Caco-2 (cell line): ENCODE measurements around the gene PRKAG2. TPM values are rescaled to one million over a fixed set of nuclear protein-coding genes. Genes with fewer than 3 reads are reported as not detected.
A peak's percentile ranks its signal among the peaks of the same experiment; 100 is the strongest.
"Not testable (repeated sequence)": the region's sequence is repeated elsewhere in the genome, so short reads cannot be mapped to it uniquely, and the experiment has no call there.

Source experiments
- BruUV-seq: library from RNA; stranded (reverse); fragments of 400-500 nt; replicated peaks from 2 replicates; lab custom pipeline; 2021; lab: Mats Ljungman, UMichigan
- CTCF ChIA-PET: fragments of 300-600 bp; sonication (Branson Sonifier 250); formaldehyde crosslinking; loops from one replicate; lab custom pipeline; 2022; ENCODE audit warnings: antibody characterized with exemption; lab: Charles Lee
- POLR2A ChIA-PET: fragments of 300-600 bp; sonication (Branson Sonifier 250); formaldehyde crosslinking; loops from one replicate; lab custom pipeline; 2022; ENCODE audit warnings: antibody characterized with exemption; lab: Charles Lee
- DNase-seq, 2 experiments: peaks; one replicate each; pipeline versions ENCODE4 v3.0.0 to v3.0.0-alpha.2; 2020 to 2022
- H3K27me3 ChIP-seq: replicated peaks from 2 replicates; pipeline ENCODE4 v1.6.0; 2011; ENCODE audit warnings: low read length; ENCODE audit not compliant: control insufficient read depth, insufficient read depth
- H3K36me3 ChIP-seq: 2 replicates; pipeline ENCODE4 v1.5.1; 2011; ENCODE audit warnings: low read length; ENCODE audit not compliant: control insufficient read depth, insufficient read depth
- H3K4me1 ChIP-seq: fragments of 250-450 bp; sonication (Bioruptor Pico); 2 replicates; pipeline ENCODE4 v1.5.1; 2020; ENCODE audit warnings: mild to moderate bottlenecking
- H3K4me3 ChIP-seq: 2 replicates; pipeline ENCODE4 v1.5.1; 2011; ENCODE audit warnings: low read depth, mild to moderate bottlenecking, control low read depth, low read length
- H3K9me3 ChIP-seq: fragments of 250-450 bp; sonication (Bioruptor Pico); 2 replicates; pipeline ENCODE4 v1.5.1; 2020; ENCODE audit warnings: mild to moderate bottlenecking, moderate library complexity
- H3K27ac Mint-ChIP-seq: one replicate; pipeline ENCODE4 v1.8.0; 2022; ENCODE audit warnings: mixed read lengths; ENCODE audit not compliant: unreplicated experiment
- H3K27me3 Mint-ChIP-seq: one replicate; pipeline ENCODE4 v1.8.0; 2022; ENCODE audit warnings: mixed read lengths; ENCODE audit not compliant: insufficient read depth, unreplicated experiment
- H3K36me3 Mint-ChIP-seq: one replicate; pipeline ENCODE4 v1.8.0; 2022; ENCODE audit warnings: mild to moderate bottlenecking, mixed read lengths; ENCODE audit not compliant: insufficient read depth, unreplicated experiment
- H3K4me1 Mint-ChIP-seq: one replicate; pipeline ENCODE4 v1.8.0; 2022; ENCODE audit warnings: low read depth, mixed read lengths; ENCODE audit not compliant: unreplicated experiment
- H3K4me3 Mint-ChIP-seq: one replicate; pipeline ENCODE4 v1.8.0; 2022; ENCODE audit warnings: mild to moderate bottlenecking, moderate library complexity, mixed read lengths; ENCODE audit not compliant: unreplicated experiment
- H3K9me3 Mint-ChIP-seq: one replicate; pipeline ENCODE4 v1.8.0; 2022; ENCODE audit warnings: mixed read lengths; ENCODE audit not compliant: unreplicated experiment
- CTCF ChIP-seq, 2 experiments: fragments of 200-600 bp in 1 of 2; IDR thresholded peaks; 1 replicate in 1 of 2; 2 replicates in 1 of 2; pipeline versions ENCODE4 v1.5.1 to v1.8.0; 2011 to 2022; ENCODE audit warnings: antibody characterized with exemption in 1 of 2, control low read depth in 1 of 2, inconsistent platforms in 1 of 2, low read depth in 1 of 2, low read length in 1 of 2, mild to moderate bottlenecking in 1 of 2, moderate library complexity in 1 of 2; ENCODE audit not compliant: insufficient read depth in 1 of 2, severe bottlenecking in 1 of 2, unreplicated experiment in 1 of 2
- intact Hi-C: fragments of 100-400 bp; cut with micrococcal nuclease; formaldehyde crosslinking; loops from one replicate; pipeline ENCODE4 v1.10.0; 2022; ENCODE audit not compliant: unreplicated experiment
- total RNA-seq: library from RNA; stranded (reverse); gene quantifications from 2 replicates; pipeline ENCODE4 v1.2.3, GENCODE V29; 2022

The PRKAG2 gene
- total RNA-seq, 1 experiment from 2014 or later = 15.9 TPM

DNA sequence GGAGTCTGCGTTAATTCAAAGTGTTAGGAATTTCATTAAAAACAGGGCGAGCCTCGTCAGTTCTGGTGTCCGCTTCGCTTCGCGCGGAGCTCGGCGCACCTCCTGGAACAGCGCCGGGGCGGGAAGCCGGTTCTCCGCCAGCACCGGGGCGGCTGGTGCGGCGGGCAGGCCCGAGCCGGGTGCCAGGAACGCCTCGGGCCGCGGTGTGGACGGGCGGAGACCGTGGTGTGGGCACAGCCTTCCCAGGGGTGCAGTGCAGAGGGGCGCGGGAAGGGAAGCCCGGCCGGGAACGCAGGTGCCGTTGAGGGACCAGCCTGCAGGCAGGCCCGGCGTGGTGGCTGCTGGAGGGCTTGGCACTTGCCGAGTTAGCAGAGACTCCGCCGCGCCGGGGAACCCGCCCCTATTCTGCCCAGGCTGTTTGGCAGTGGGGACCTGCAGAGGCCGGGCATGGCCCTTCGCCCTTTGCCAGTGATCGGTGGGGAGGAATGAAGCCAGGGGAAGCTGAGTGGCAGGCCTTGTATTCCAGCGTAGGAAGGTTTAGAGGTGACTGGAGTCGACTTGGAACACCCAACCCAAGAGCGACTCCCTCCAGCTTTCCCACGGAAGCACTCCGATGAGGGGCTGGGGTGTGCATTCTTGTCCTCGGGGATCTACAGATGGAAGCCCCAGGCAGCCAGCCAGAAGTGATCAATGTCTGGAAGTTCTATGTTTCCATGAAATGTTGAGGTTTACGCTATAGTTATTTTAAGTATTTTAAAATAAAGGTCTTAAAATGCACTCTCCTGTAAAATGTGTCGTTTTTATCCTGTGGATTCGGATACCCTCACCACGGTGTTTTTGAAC is 356.3 kb downstream of the PRKAG2 start:
- no peak for TF ChIP-seq CTCF (IDR thresholded peaks at IDR 0.05; ENCODE audit: insufficient read depth in 1 of 2, low read depth in 1 of 2, low read length in 1 of 2, severe bottlenecking in 1 of 2, unreplicated experiment in 1 of 2)
- peaks cover 4% of the 10 kb centered on the region; the same call in 1 of the 2 replicates for H3K4me1 ChIP-seq
- POLR2A ChIA-PET = interaction anchor here (0.6 to 2.1 kb wide), 15 partner anchors 10 to 469 kb away, joined by 3 to 21 read pairs (median 4); no protein-coding TSS in a partner anchor
- Mint-ChIP-seq H3K4me3 (peak overlapping the region; percentile 91), H3K27me3 (no peaks in the 10 kb centered on the region), H3K36me3 (peaks cover 28% of the 10 kb centered on the region), H3K4me1 (peaks cover 22% of the 10 kb centered on the region), H3K9me3 (no peaks in the 10 kb centered on the region), H3K27ac (peak overlapping the region; percentile 99)
- no peaks in the 10 kb centered on the region for H3K27me3 ChIP-seq
- peak overlapping the region; percentile 70 for H3K4me3 ChIP-seq
- intact Hi-C loops = loop anchor here (1.0 to 2.0 kb wide), 3 partner anchors 18 to 234 kb away; no protein-coding TSS in a partner anchor
- DNase-seq = peak; percentile 59 to 70
- no peaks in the 10 kb centered on the region for H3K9me3 ChIP-seq
- no peaks in the 10 kb centered on the region for H3K36me3 ChIP-seq
- TSS peak; percentile 85 for BruUV-seq
- CTCF ChIA-PET = interaction anchor here (0.8 to 1.4 kb wide), 3 partner anchors 19 to 111 kb away, joined by 3 to 4 read pairs (median 3); no protein-coding TSS in a partner anchor

DNA sequence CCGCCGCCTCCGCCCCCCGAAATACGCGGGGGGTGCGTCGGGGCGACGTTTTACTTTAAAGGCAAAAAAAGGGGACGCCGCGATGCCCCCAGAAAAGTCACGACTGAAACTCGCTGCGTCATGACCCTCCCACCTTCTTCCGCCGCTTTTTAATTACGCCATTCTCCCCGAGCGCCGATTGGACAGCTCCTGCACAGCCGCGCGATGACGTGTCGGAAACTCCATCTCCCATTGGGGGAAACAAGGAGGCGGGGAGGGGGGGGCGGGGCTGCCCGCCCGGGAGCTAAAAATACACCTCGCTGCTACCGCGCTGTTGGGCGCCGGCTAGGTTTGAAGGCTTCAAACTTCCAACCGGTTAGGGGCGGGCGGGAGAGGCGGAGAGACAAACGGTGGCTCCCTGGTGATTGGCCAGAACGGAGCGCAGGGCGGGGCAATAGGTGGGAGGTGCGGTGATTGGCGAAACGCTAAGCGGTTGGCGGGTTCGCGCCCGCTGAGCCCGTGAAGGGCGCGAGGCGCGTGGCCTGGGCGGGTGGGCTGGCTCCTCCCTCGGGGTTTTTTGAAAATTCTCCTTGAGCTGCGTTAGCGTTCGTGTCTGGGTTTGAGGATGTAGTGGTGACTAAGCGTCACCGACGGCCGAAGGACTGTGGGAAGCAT is 357.0 kb downstream of the PRKAG2 start, which contains the start of gene RHEB:
Gene RHEB (minus strand): TSS at position 131 of the 654 bp plus-strand sequence. CDS start 384 bp downstream, outside the sequence.
- TF ChIP-seq CTCF (IDR thresholded peaks at IDR 0.05; ENCODE audit: insufficient read depth in 1 of 2, low read depth in 1 of 2, low read length in 1 of 2, severe bottlenecking in 1 of 2, unreplicated experiment in 1 of 2) = no peak
- BruUV-seq = no TSS peak
- CTCF ChIA-PET = interaction anchor here (0.7 to 1.4 kb wide), 4 partner anchors 19 to 225 kb away, joined by 3 to 5 read pairs (median 4); no protein-coding TSS in a partner anchor
- Mint-ChIP-seq H3K9me3 (no peaks in the 10 kb centered on the region), H3K27ac (peak within 1 kb of the TSS; percentile 99), H3K4me3 (peak within 1 kb of the TSS; percentile 91), H3K4me1 (peaks cover 24% of the 10 kb centered on the region), H3K36me3 (peaks cover 34% of the 10 kb centered on the region), H3K27me3 (no peaks in the 10 kb centered on the region)
- H3K9me3 ChIP-seq = no peaks in the 10 kb centered on the region
- peak; percentile 99 for DNase-seq
- peak within 1 kb of the TSS; percentile 70 for H3K4me3 ChIP-seq
- H3K4me1 ChIP-seq = peaks cover 4% of the 10 kb centered on the region; the same call in 1 of the 2 replicates
- POLR2A ChIA-PET = interaction anchor here (0.5 to 2.1 kb wide), 18 partner anchors 9 to 1183 kb away, joined by 3 to 21 read pairs (median 3); no protein-coding TSS in a partner anchor
- no peaks in the 10 kb centered on the region for H3K36me3 ChIP-seq
- intact Hi-C loops = loop anchor here (1.0 to 5.0 kb wide), 4 partner anchors 19 to 177 kb away; no protein-coding TSS in a partner anchor
- H3K27me3 ChIP-seq = no peaks in the 10 kb centered on the region

GRCh38 chr7:151518947-151519764 is 357.8 kb downstream of the PRKAG2 start:
- H3K4me3 Mint-ChIP-seq = peak overlapping the region; percentile 91
- not testable (repeated sequence) for H3K27me3 Mint-ChIP-seq, H3K27me3 ChIP-seq, H3K9me3 Mint-ChIP-seq, H3K4me1 ChIP-seq, H3K36me3 ChIP-seq, BruUV-seq, H3K9me3 ChIP-seq
- H3K4me1 Mint-ChIP-seq = peaks cover 24% of the 10 kb centered on the region
- H3K4me3 ChIP-seq = peak overlapping the region; percentile 52
- CTCF ChIA-PET = interaction anchor here (0.5 to 1.4 kb wide), 4 partner anchors 20 to 226 kb away, joined by 3 to 5 read pairs (median 4); no protein-coding TSS in a partner anchor
- H3K27ac Mint-ChIP-seq = peak overlapping the region; percentile 99
- intact Hi-C loops = loop anchor here (1.0 to 5.0 kb wide), 3 partner anchors 59 to 178 kb away; no protein-coding TSS in a partner anchor
- peak; percentile 84 to 86 for DNase-seq
- POLR2A ChIA-PET = interaction anchor here (0.5 to 2.1 kb wide), 12 partner anchors 12 to 1184 kb away, joined by 3 to 21 read pairs (median 4); no protein-coding TSS in a partner anchor
- H3K36me3 Mint-ChIP-seq = peaks cover 37% of the 10 kb centered on the region
